HepG2 (cell line): ENCODE data around the gene SSTR5. TPM values are rescaled to one million over a fixed set of nuclear protein-coding genes. Genes with fewer than 3 reads are reported as not detected.

Experiments
- FOXK1 ChIP-seq: sonication (generic); formaldehyde crosslinking; IDR thresholded peaks from 2 replicates; pipeline ENCODE4 v1.4.0; 2020; ENCODE audit warnings: low read depth, missing genetic modification reagents, borderline replicate concordance
- FOXM1 ChIP-seq: sonication (generic); formaldehyde crosslinking; IDR thresholded peaks from 2 replicates; pipeline ENCODE4 v1.5.0; 2020; ENCODE audit warnings: missing genetic modification reagents
- FOXO1 ChIP-seq: sonication (generic); formaldehyde crosslinking; IDR thresholded peaks from 2 replicates; pipeline ENCODE4 v1.4.0; 2020; ENCODE audit warnings: missing genetic modification reagents
- IRF2 ChIP-seq: IDR thresholded peaks from 2 replicates; pipeline ENCODE4 v1.6.1; 2018; ENCODE audit warnings: missing genetic modification reagents, missing compliant biosample characterization
- JDP2 ChIP-seq: sonication (generic); formaldehyde crosslinking; IDR thresholded peaks from 2 replicates; pipeline ENCODE4 v1.8.1; 2022; ENCODE audit warnings: missing genetic modification reagents, borderline replicate concordance
- NR2C2 ChIP-seq: sonication (generic); formaldehyde crosslinking; IDR thresholded peaks from 2 replicates; pipeline ENCODE4 v1.4.0; 2020; ENCODE audit warnings: missing genetic modification reagents, mild to moderate bottlenecking, moderate library complexity, borderline replicate concordance
- NR2F6 ChIP-seq, 2 experiments: IDR thresholded peaks; 2 replicates each; pipeline ENCODE4 v1.6.1; 2016; ENCODE audit warnings: antibody characterized with exemption in 1 of 2, mild to moderate bottlenecking in 1 of 2
- SIN3A ChIP-seq: IDR thresholded peaks from 2 replicates; pipeline ENCODE4 v1.6.1; 2011; ENCODE audit warnings: low read depth, mild to moderate bottlenecking, control low read depth, low read length, borderline replicate concordance
- SIX4 ChIP-seq: sonication (generic); formaldehyde crosslinking; IDR thresholded peaks from 2 replicates; pipeline ENCODE4 v1.4.0; 2020; ENCODE audit warnings: missing genetic modification reagents
- SMAD1 ChIP-seq: sonication (generic); formaldehyde crosslinking; IDR thresholded peaks from 2 replicates; pipeline ENCODE4 v1.4.0; 2020; ENCODE audit warnings: missing genetic modification reagents, low read depth, mild to moderate bottlenecking, borderline replicate concordance
- SP4 ChIP-seq: sonication (generic); formaldehyde crosslinking; IDR thresholded peaks from 2 replicates; pipeline ENCODE4 v1.8.1; 2023; ENCODE audit warnings: mild to moderate bottlenecking, missing genetic modification reagents
- XBP1 ChIP-seq: sonication (generic); formaldehyde crosslinking; IDR thresholded peaks from 2 replicates; pipeline ENCODE4 v1.5.0; 2020; ENCODE audit warnings: missing genetic modification reagents
- ZC3H13 ChIP-seq: sonication (generic); formaldehyde crosslinking; IDR thresholded peaks from 2 replicates; pipeline ENCODE4 v1.8.1; 2023; ENCODE audit warnings: mild to moderate bottlenecking, missing genetic modification reagents, moderate library complexity
- ZNF101 ChIP-seq: sonication (generic); formaldehyde crosslinking; IDR thresholded peaks from 2 replicates; pipeline ENCODE4 v1.4.0; 2020; ENCODE audit warnings: mild to moderate bottlenecking, low read depth, missing genetic modification reagents, borderline replicate concordance
- ZNF496 ChIP-seq: sonication (generic); formaldehyde crosslinking; IDR thresholded peaks from 2 replicates; pipeline ENCODE4 v1.8.1; 2023; ENCODE audit warnings: mild to moderate bottlenecking, moderate library complexity, missing genetic modification reagents; ENCODE audit not compliant: insufficient replicate concordance
- ZNF780A ChIP-seq: sonication (generic); formaldehyde crosslinking; IDR thresholded peaks from 2 replicates; pipeline ENCODE4 v1.8.0; 2022; ENCODE audit warnings: mild to moderate bottlenecking, missing genetic modification reagents, moderate library complexity
- ZSCAN25 ChIP-seq: sonication (generic); formaldehyde crosslinking; IDR thresholded peaks from 2 replicates; pipeline ENCODE4 v1.8.0; 2022; ENCODE audit warnings: mild to moderate bottlenecking, missing genetic modification reagents
- polyA plus RNA-seq, 8 experiments: library from polyadenylated mRNA; depleted of rRNA in 3 of 8; stranded (reverse) in 7 of 8; unstranded in 1 of 8; fragments of >200 nt; fragmentation: Illumina TruSeq in 4 of 8; extraction: Trizol in 4 of 8; gene quantifications; 2 replicates each; pipeline versions ENCODE4 v1.2.1 to v1.2.3, GENCODE V29; 2011 to 2016; ENCODE audit warnings: low read depth in 4 of 8, missing spikeins in 1 of 8, mixed read lengths in 1 of 8; ENCODE audit not compliant: insufficient read depth in 1 of 8
- total RNA-seq, 5 experiments: library from RNA; depleted of rRNA; stranded (reverse); fragments of >200 nt; fragmentation: Illumina TruSeq; extraction: Trizol; gene quantifications; 2 replicates each; pipeline ENCODE4 v1.2.3, GENCODE V29; 2016; ENCODE audit warnings: low read depth in 1 of 5
- TF ChIP-seq, protein P1 (sequence below): sonication (generic); formaldehyde crosslinking; IDR thresholded peaks from 2 replicates; pipeline ENCODE4 v1.9.0; 2022; ENCODE audit warnings: low read depth, missing genetic modification reagents
- TF ChIP-seq, protein P2 (sequence below), 2 experiments: sonication (generic) in 1 of 2; formaldehyde crosslinking in 1 of 2; IDR thresholded peaks; 2 replicates each; pipeline versions ENCODE4 v1.6.1 to v1.9.0; 2014 to 2022; ENCODE audit warnings: antibody characterized with exemption in 1 of 2, borderline replicate concordance in 1 of 2, inconsistent platforms in 1 of 2, low read depth in 1 of 2, missing genetic modification reagents in 1 of 2
- TF ChIP-seq, protein P3 (sequence below): fragments of 450-650 bp; IDR thresholded peaks from 2 replicates; pipeline ENCODE4 v1.6.1; 2016

Gene SSTR5
- total and polyA plus RNA-seq, 2 of the 13 experiments (the other 11 are each of a cell fraction or from before 2014, with no cell fraction given), result 0.20 to 0.49 TPM

DNA sequence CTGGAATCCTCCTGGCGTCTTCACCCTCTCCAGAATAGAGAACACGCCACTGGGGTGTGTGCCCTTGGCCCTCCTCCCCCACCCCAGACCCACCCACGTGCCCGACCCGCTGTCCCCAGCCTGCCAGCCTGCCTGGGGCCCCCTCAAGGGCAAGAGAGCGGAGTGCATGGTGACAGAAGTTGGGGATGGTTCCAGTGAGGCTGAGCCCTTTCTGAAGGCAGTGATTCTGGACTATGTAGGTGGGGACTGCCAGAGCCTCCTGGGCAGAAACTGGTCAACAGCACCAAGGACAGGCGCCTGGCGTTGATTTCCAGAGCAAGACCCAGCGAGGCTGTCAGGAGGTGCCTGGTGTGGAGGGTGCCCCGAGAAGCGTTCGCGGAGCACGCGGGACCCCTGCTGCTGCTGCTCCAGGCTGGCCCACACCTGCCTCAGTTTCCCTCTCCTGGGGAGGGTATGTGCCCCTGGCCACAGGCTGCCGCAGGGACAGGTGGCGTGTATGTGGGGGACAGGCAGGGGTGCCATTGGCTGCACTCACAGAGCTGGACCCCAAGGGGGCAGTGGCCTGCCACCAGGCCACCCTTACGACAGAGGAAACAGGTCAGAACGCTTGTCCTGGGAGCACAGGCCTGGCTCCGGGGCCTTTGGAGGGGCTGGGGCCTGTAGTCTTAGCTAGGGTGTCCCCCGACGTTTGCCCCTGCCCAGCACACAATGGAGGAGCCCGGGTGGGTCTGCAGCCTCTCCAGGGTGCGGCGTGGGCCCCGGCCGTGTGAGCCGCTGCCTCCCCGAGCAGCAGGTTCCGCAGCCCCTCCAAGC, 1.2 kb downstream of the SSTR5 start (continued):
- TF ChIP-seq NR2C2 (CRISPR knock-in tag) (no peak), XBP1 (CRISPR knock-in tag) (no peak), IRF2 (CRISPR knock-in tag) (no peak), JDP2 (CRISPR knock-in tag) (no peak), FOXO1 (CRISPR knock-in tag) (0 out of 2 replicates have a peak, but pooled peaks have one; percentile 11), FOXM1 (no peak), ZSCAN25 (peak; percentile 67; the same call in 1 of the 2 replicates), SIX4 (CRISPR knock-in tag) (no peak), ZC3H13 (CRISPR knock-in tag) (no peak), SP4 (CRISPR knock-in tag) (0 out of 2 replicates have a peak, but pooled peaks have one; percentile 13), SMAD1 (CRISPR knock-in tag) (no peak), FOXK1 (CRISPR knock-in tag) (no peak), ZNF780A (CRISPR knock-in tag) (no peak), ZNF101 (CRISPR knock-in tag) (no peak), ZNF496 (CRISPR knock-in tag) (no peak), NR2F6 (IDR thresholded peaks at IDR 0.05) (no peak), NR2F6 (CRISPR knock-in tag; IDR thresholded peaks at IDR 0.05) (peak; percentile 23; the same call in 1 of the 2 replicates), SIN3A (no peak)
- TF ChIP-seq, protein P1, sequence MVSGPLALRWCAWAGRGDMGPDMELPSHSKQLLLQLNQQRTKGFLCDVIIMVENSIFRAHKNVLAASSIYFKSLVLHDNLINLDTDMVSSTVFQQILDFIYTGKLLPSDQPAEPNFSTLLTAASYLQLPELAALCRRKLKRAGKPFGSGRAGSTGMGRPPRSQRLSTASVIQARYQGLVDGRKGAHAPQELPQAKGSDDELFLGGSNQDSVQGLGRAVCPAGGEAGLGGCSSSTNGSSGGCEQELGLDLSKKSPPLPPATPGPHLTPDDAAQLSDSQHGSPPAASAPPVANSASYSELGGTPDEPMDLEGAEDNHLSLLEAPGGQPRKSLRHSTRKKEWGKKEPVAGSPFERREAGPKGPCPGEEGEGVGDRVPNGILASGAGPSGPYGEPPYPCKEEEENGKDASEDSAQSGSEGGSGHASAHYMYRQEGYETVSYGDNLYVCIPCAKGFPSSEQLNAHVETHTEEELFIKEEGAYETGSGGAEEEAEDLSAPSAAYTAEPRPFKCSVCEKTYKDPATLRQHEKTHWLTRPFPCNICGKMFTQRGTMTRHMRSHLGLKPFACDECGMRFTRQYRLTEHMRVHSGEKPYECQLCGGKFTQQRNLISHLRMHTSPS (CRISPR knock-in tag), result no peak
- TF ChIP-seq, protein P2, sequence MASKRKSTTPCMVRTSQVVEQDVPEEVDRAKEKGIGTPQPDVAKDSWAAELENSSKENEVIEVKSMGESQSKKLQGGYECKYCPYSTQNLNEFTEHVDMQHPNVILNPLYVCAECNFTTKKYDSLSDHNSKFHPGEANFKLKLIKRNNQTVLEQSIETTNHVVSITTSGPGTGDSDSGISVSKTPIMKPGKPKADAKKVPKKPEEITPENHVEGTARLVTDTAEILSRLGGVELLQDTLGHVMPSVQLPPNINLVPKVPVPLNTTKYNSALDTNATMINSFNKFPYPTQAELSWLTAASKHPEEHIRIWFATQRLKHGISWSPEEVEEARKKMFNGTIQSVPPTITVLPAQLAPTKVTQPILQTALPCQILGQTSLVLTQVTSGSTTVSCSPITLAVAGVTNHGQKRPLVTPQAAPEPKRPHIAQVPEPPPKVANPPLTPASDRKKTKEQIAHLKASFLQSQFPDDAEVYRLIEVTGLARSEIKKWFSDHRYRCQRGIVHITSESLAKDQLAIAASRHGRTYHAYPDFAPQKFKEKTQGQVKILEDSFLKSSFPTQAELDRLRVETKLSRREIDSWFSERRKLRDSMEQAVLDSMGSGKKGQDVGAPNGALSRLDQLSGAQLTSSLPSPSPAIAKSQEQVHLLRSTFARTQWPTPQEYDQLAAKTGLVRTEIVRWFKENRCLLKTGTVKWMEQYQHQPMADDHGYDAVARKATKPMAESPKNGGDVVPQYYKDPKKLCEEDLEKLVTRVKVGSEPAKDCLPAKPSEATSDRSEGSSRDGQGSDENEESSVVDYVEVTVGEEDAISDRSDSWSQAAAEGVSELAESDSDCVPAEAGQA (IDR thresholded peaks at IDR 0.05; ENCODE audit: low read depth), result no peak
- TF ChIP-seq, protein P2 (CRISPR knock-in tag; IDR thresholded peaks at IDR 0.05; ENCODE audit: borderline replicate concordance), result no peak
- TF ChIP-seq, protein P3, sequence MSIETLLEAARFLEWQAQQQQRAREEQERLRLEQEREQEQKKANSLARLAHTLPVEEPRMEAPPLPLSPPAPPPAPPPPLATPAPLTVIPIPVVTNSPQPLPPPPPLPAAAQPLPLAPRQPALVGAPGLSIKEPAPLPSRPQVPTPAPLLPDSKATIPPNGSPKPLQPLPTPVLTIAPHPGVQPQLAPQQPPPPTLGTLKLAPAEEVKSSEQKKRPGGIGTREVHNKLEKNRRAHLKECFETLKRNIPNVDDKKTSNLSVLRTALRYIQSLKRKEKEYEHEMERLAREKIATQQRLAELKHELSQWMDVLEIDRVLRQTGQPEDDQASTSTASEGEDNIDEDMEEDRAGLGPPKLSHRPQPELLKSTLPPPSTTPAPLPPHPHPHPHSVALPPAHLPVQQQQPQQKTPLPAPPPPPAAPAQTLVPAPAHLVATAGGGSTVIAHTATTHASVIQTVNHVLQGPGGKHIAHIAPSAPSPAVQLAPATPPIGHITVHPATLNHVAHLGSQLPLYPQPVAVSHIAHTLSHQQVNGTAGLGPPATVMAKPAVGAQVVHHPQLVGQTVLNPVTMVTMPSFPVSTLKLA, result no peak
